Neutrophil (primary cell): ENCODE measurements around the gene NUP88.

Source experiments
- H3K27ac ChIP-seq: fragments of 200-600 bp; sonication (generic); 2 replicates; pipeline ENCODE4 v1.5.1; 2016; ENCODE audit warnings: mild to moderate bottlenecking, moderate library complexity
- H3K27me3 ChIP-seq: fragments of 200-600 bp; sonication (generic); 2 replicates; pipeline ENCODE4 v1.6.0; 2016; ENCODE audit warnings: mild to moderate bottlenecking
- H3K36me3 ChIP-seq: fragments of 200-600 bp; sonication (generic); 2 replicates; pipeline ENCODE4 v1.5.1; 2017
- H3K4me1 ChIP-seq, 2 experiments: fragments of 200-600 bp in 1 of 2; sonication (generic) in 1 of 2; 1 replicate in 1 of 2; 2 replicates in 1 of 2; pipeline versions ENCODE4 v1.5.1 to v1.6.1; 2013 to 2016; ENCODE audit warnings: low read depth in 1 of 2, low read length in 1 of 2, mild to moderate bottlenecking in 1 of 2, moderate library complexity in 1 of 2; ENCODE audit not compliant: control insufficient read depth in 1 of 2, insufficient read depth in 1 of 2
- H3K4me3 ChIP-seq, 2 experiments: fragments of 200-600 bp in 1 of 2; sonication (generic) in 1 of 2; 1 replicate in 1 of 2; 2 replicates in 1 of 2; pipeline ENCODE4 v1.5.1; 2013 to 2016; ENCODE audit warnings: low read depth in 1 of 2, low read length in 1 of 2, mild to moderate bottlenecking in 1 of 2, moderate library complexity in 1 of 2
- H3K9me3 ChIP-seq: fragments of 200-600 bp; sonication (generic); 2 replicates; pipeline ENCODE4 v1.5.1; 2016
- TF ChIP-seq, protein P1 (sequence below): fragments of 200-600 bp; sonication (generic); IDR thresholded peaks from 2 replicates; pipeline ENCODE4 v1.5.1; 2016; ENCODE audit warnings: antibody characterized with exemption

NUP88 gene

DNA sequence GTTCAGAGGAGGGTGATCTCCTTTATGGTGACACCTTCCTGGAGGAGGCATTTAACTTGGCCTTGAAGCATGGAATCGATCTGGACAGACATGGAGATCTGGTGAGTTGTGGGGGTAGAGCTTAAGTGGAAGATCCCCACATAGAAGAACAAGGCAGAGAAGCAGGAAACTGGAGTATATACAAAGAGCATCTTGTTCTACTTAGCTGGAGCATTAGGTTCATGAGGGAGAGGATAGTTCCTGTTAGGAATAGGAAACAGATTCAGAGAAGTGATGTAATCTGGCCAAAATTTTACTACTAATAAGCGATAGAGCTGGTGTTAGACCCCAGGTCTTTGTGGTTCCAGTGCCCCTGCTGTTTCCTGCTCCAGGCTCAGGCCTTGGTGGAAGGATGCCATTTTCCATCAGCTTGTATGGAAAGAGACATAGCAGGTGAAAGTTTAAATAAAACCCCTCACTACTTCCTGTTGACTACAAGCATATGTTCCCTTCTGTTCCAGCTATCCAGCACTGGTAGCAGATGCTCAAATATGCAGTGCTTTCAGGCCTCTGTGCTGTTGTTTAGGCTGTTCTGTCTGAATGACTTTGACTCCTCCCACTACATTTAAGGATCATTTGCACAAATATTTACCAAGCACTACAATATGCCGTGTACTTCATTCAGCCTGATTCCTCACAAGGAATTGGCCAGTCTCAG lies 9.9 kb upstream of the NUP88 start:
- H3K36me3 ChIP-seq: peaks cover 95% of the 10 kb centered on the region
- H3K4me1 ChIP-seq: no peaks in the 10 kb centered on the region
- TF ChIP-seq, protein P1, sequence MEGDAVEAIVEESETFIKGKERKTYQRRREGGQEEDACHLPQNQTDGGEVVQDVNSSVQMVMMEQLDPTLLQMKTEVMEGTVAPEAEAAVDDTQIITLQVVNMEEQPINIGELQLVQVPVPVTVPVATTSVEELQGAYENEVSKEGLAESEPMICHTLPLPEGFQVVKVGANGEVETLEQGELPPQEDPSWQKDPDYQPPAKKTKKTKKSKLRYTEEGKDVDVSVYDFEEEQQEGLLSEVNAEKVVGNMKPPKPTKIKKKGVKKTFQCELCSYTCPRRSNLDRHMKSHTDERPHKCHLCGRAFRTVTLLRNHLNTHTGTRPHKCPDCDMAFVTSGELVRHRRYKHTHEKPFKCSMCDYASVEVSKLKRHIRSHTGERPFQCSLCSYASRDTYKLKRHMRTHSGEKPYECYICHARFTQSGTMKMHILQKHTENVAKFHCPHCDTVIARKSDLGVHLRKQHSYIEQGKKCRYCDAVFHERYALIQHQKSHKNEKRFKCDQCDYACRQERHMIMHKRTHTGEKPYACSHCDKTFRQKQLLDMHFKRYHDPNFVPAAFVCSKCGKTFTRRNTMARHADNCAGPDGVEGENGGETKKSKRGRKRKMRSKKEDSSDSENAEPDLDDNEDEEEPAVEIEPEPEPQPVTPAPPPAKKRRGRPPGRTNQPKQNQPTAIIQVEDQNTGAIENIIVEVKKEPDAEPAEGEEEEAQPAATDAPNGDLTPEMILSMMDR: no peak
- no peaks in the 10 kb centered on the region for H3K27me3 ChIP-seq
- no peak overlapping the region for H3K4me3 ChIP-seq
- no peaks in the 10 kb centered on the region for H3K9me3 ChIP-seq
- no peak overlapping the region for H3K27ac ChIP-seq

DNA sequence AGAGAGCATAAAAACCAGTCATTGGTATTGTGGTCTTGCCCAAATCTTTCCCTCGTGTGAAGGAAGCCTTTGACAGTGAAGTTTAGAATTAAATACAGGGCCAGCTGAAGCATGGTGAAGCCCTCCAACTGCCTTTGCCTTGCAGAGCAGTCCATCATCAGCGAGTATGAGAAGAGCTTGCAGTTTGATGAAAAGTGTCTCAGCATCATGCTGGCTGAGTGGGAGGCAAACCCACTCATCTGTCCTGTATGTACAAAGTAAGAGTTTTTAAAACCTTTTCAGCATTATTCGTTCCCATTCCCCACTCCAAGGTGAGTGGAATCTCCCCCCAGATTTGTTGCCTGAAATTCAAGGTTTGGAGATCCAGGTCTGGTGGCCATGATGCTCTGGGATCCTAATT lies 6.4 kb upstream of the NUP88 start:
- H3K4me1 ChIP-seq: peaks cover 2 to 4% of the 10 kb centered on the region in 2 experiments
- no peaks in the 10 kb centered on the region for H3K9me3 ChIP-seq
- TF ChIP-seq, protein P1: no peak
- H3K4me3 ChIP-seq: no peak overlapping the region
- H3K27me3 ChIP-seq: no peaks in the 10 kb centered on the region
- peaks cover 80% of the 10 kb centered on the region for H3K36me3 ChIP-seq
- no peak overlapping the region for H3K27ac ChIP-seq

GRCh38 chr17:5424909-5425308 lies 5.4 kb upstream of the NUP88 start:
- TF ChIP-seq, protein P1: no peak
- no peaks in the 10 kb centered on the region for H3K9me3 ChIP-seq
- peaks cover 10 to 11% of the 10 kb centered on the region in 2 experiments for H3K4me1 ChIP-seq
- H3K27me3 ChIP-seq: no peaks in the 10 kb centered on the region
- no peak overlapping the region for H3K27ac ChIP-seq
- H3K4me3 ChIP-seq: no peak overlapping the region
- peaks cover 71% of the 10 kb centered on the region for H3K36me3 ChIP-seq

GRCh38 chr17:5422505-5422904 lies 3.0 kb upstream of the NUP88 start:
- Histone ChIP-seq H3K27ac (no peak overlapping the region), H3K9me3 (no peaks in the 10 kb centered on the region), H3K27me3 (no peaks in the 10 kb centered on the region), H3K36me3 (peaks cover 49% of the 10 kb centered on the region), H3K4me3 (no peak overlapping the region), H3K4me1 (peaks cover 19 to 23% of the 10 kb centered on the region in 2 experiments)
- TF ChIP-seq, protein P1: no peak

- H3K4me1 ChIP-seq: peaks cover 19 to 23% of the 10 kb centered on the region in 2 experiments
- H3K4me3 ChIP-seq: peak within 1 kb of the TSS; percentile 68 to 89
Observed at GRCh38 chr17:5419959-5420653, 644 bp upstream of the NUP88 start, which contains the start of gene RPAIN. Gene RPAIN (plus strand): TSS chr17:5420182. CDS start chr17:5420211, 29 bp downstream.

More at GRCh38 chr17:5419959-5420653, 644 bp upstream of the NUP88 start, which contains the start of gene RPAIN:
- Histone ChIP-seq H3K27me3 (no peaks in the 10 kb centered on the region), H3K36me3 (peaks cover 27% of the 10 kb centered on the region), H3K9me3 (no peaks in the 10 kb centered on the region), H3K27ac (peak within 1 kb of the TSS; percentile 84)
- TF ChIP-seq, protein P1: no peak
